ENCODE results near the gene LTBP1.

LTBP1 gene

GRCh38 chr2:33083699-33084387 is 137.1 kb downstream of the LTBP1 start:
- DNase-seq (ENCODE audit: low spot score) = peak; percentile 58

DNA sequence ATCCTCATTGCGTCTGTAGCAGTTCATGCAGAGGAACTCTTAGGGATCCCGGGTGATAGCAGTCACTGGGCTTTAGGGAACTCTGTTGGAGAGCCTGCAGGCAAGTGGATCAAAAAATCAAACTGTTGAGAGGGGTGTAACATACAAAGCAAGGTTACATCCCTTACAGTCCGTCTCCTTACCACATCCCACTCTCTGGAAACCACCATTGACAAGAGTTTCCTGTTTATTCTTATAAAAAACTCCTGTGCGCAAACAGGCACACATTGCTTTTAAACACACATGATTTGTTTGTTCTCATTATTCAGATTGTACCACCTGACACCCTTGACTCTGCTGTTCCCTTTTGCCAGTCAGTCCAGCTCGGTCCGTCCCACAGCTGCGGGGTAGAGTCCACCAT is 137.7 kb downstream of the LTBP1 start:
- DNase-seq (ENCODE audit: low spot score) = no peak

DNA sequence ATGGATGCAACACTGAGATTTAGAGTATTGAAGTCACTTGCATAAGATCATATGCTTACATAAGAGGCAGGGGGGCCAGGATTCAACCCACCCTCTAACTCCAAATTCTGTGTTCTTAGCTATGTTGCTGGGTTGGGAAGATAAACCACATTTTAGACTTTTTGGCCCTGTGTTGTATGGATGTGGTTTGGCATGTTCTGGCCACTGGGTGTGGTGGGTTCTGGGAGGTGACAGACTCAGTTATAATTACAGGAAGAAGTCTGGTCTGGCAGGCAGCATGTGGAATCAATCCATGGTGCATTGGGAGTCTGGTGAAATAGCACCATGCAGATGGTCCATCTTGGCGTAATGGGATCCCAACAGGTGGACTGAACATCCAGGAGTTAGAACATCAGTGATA is 138.9 kb downstream of the LTBP1 start:
- no peak for DNase-seq (ENCODE audit: low spot score)

DNA sequence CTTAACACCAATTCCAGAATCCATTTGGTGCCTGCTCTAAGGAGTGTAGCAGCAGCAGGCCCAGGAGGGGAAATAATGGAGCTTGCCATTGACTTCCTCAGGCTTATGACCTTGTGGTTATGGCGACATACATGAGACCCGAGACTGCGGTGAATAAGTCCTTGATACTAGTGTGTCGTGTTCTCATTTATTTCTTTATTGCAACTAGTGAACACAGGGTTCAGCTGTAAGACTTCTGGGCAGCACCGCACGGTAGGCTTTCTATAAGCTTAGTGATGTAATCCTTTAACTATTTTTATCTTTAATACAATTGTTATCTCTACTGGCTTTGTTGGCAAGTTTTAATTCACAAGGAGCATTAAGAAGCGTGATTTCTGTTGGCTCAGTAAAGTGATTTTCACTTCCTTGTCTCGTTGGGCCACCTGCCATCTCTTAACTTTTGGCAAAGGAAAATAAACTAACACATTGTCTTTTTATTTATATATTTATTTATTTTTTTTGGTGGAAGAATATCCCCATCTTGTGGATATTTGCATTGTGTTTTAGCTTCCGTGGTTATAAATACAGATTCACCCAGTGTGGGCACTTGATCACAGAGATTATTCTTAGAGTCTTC is 139.8 kb downstream of the LTBP1 start:
- no peak for DNase-seq (ENCODE audit: low spot score)

DNA sequence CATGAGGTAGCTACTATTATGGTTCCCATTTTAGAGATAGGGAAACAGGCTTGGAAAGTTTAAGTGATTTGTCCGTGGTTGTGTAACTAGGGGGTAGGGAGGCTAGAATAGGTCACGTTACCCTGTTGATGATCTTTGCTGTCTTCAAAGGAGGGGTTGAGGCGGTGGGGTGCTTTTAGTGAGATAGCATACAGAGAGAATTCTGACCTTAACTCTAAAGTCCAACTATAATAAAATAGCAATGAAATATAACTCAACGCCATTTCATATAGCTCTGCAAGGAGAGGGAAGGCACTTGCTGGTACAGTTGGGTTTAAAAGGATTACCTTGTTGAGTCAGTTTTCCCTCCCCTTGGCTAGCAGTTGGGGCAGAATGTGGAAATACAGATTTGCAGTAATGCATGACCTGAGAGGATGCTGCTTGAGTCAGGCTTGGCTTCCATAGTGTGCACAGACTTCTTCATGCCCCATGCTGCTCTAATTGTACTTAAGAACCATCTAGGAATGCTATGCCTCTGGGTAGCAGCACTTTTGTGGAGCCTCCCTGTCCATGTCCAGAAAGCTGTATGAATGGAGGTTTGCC is 143.9 kb downstream of the LTBP1 start:
- no peak for DNase-seq (ENCODE audit: low spot score)

DNA sequence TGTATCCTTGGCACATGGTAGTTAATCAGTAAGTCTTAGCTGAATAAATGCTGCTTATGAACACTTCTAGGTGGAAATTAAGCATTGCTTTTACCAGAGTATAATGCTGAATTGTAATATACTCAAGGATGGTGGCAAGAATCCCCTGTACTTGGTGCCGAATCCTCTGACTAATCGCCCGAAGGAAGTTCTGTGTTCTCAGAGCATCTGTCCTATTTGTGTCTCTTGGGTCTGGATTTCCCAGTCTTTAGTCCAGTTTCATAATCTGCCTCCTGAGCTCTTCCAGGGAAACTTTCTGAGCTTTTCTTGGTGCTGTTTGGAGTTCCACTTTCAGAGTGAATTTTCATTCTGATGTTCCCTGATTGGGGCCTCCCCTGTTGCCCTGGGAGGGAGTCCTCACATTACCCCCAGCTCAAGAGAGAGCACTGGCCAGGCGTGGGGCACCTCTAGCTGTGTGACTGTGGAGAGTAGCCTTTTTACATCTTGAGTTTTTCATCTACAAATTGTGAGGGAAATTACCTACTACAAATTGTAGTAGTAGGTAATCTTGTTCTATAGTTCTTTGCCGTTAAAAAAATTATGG is 144.9 kb downstream of the LTBP1 start:
- DNase-seq (ENCODE audit: low spot score) = no peak

GRCh38 chr2:33093283-33093993 is 146.7 kb downstream of the LTBP1 start:
- no peak for DNase-seq (ENCODE audit: low spot score)

DNA sequence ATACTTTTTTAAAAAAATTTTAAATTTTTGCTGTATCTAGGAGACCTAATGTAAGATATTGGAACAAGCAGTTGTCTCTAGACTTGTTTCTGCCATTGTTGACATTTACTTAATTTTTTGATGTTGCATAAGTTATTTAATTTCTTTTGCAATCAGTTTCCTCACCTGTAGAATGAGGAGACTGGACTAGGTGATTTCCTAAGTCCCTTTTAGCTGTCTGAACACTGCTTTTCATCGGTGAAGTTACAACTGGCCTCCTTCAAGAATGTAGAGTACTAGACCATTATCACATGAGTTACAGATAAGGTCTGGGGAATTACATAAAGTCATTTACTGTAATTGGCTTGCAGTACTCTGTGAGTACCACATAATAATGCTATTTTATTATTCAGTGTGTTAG is 147.6 kb downstream of the LTBP1 start:
- no peak for DNase-seq (ENCODE audit: low spot score)

GRCh38 chr2:33099989-33100388 is 153.2 kb downstream of the LTBP1 start:
- no peak for DNase-seq (ENCODE audit: low spot score)

GRCh38 chr2:33100921-33101320 is 154.2 kb downstream of the LTBP1 start:
- DNase-seq (ENCODE audit: low spot score) = no peak

DNA sequence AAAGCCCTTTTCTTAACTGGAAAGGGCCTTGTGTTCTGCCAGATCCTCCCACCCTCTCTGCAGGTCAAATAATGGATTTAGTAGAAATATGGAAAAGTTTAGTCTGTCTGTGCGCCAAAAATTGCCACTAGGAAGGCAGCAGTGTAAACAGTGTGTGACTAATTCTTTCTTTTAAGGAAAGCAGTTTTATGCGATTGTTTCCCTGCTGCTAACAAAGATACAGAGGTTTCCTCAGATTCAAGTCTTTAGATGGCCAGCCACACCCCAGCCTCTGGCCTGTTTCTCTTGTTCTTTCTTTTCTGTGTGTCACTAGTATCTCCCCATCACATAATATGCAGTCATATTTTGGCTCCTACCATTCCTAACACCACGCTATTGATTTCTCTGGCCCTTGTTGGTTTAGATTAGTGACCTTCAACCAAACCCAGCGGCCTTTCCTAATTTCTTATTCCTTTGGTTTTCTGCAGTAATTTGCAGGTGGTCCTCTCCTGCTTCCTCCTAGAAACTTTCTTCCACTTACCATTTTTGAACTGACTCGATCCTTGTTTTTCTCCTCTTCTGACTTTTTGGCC is 157.4 kb downstream of the LTBP1 start:
- DNase-seq (ENCODE audit: low spot score) = no peak

- peak; percentile 56 for DNase-seq (ENCODE audit: low spot score)
Observed at GRCh38 chr2:33104726-33105125, 158.0 kb downstream of the LTBP1 start.

GRCh38 chr2:33106115-33106514 is 159.4 kb downstream of the LTBP1 start:
- no peak for DNase-seq (ENCODE audit: low spot score)

DNA sequence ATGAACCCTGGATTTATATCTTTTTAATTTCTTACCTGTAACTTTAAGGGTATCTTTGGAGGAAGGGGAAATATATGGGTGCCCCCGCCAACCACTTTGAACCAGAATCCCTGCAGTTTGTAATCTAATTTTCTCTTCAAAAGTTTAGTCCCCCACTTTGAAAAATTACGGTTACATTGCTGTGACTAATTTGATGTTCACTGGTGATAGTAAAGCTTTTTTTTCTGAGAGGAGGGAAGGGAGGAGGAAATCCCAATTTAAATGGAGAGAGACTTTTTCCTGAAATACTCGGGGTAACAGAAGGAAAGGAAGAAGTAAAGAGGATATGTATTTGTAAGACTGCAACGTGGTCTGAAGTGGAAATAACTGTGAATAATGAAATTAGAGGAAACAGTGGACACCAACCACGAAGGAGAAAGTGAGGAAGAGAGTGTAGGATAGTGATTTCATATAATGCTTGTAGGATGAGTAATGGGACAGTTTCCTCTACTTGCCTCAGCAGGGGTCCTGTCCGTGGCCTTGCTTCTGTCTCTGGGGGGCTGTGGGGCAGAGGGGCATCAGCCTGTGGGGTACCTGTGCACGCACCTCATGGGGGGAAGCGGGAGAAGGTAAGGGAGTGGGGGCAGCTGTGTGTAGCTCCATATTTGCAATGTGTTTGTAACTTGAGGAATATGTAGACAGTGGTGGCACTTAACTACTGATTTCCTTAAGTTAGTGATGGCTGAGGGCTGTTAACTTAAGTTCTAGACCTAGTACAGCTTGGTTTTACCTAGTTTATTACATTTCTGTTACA is 161.1 kb downstream of the LTBP1 start:
- no peak for DNase-seq (ENCODE audit: low spot score)

- DNase-seq (ENCODE audit: low spot score) = no peak
Observed at GRCh38 chr2:33108483-33109443, 162.0 kb downstream of the LTBP1 start.

DNA sequence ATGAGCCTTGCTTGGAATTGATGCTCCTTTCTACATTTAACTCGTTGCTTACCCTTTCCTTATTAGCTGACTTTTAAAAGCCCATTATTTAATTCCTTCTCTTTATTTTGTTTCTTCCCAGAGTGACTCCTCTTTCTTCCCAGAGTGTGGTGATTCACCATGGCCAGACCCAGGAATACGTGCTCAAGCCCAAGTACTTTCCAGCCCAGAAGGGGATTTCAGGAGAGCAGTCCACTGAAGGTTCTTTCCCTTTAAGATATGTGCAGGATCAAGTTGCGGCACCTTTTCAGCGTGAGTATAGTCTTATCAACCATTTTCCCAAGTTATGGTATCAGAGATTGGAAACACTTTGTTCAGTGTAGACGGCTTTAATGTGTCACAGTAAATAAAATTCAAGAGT is 163.7 kb downstream of the LTBP1 start:
- DNase-seq (ENCODE audit: low spot score) = no peak

GRCh38 chr2:33111002-33111446 is 164.3 kb downstream of the LTBP1 start:
- no peak for DNase-seq (ENCODE audit: low spot score)

DNA sequence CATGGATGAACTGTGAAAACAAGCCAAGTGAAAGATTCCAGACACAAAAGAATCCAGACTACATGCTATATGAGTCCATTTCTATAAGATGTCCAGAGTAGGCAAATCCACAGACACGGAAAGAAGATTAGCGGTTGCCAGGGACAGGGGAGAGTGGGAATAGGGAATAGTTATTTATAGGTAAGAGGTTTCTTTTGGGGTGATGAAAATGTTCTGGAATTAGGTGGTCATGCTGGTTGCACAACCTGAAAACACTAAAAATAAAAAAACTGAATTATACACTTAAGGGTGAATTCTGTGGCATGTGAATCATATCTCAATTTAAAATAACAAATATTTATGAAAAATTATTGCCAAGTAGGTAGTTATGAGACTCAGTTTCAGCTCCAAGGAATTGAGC is 168.4 kb downstream of the LTBP1 start:
- no peak for DNase-seq (ENCODE audit: low spot score)

GRCh38 chr2:33115728-33116127 is 169.0 kb downstream of the LTBP1 start:
- no peak for DNase-seq (ENCODE audit: low spot score)

DNA sequence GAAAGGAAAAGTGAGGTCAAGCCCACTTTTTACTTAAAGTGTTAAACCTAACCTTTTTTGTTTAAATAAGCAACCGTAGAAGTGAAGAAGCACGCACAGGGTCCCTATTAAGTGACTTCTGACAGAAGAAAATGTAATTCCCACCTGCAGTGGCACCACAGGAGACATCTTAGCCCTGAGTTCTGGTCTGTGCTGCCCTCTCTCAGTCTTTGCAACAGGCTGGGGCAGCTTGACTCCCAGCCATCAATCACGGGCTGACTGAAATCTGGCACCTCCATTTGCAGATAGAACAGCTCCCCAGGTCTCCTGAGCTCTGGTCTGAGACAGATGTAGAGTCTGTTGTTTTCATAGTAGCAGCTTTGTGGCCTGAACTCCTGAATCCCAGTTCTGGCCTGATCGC is 170.0 kb downstream of the LTBP1 start:
- no peak for DNase-seq (ENCODE audit: low spot score)
